GM20431 (cell line): ENCODE results near the gene PCDHA7.
"Not testable (repeated sequence)": the region's sequence is repeated elsewhere in the genome, so short reads cannot be mapped to it uniquely, and the experiment has no call there.

Source experiments
- in situ Hi-C: fragments of 300-500 bp; cut with MseI, MboI; formaldehyde crosslinking; loops from one replicate; pipeline ENCODE4 v1.15.0; 2020; ENCODE audit warnings: low sequenced_read_pairs; ENCODE audit not compliant: unreplicated experiment

Gene PCDHA7, protein sequence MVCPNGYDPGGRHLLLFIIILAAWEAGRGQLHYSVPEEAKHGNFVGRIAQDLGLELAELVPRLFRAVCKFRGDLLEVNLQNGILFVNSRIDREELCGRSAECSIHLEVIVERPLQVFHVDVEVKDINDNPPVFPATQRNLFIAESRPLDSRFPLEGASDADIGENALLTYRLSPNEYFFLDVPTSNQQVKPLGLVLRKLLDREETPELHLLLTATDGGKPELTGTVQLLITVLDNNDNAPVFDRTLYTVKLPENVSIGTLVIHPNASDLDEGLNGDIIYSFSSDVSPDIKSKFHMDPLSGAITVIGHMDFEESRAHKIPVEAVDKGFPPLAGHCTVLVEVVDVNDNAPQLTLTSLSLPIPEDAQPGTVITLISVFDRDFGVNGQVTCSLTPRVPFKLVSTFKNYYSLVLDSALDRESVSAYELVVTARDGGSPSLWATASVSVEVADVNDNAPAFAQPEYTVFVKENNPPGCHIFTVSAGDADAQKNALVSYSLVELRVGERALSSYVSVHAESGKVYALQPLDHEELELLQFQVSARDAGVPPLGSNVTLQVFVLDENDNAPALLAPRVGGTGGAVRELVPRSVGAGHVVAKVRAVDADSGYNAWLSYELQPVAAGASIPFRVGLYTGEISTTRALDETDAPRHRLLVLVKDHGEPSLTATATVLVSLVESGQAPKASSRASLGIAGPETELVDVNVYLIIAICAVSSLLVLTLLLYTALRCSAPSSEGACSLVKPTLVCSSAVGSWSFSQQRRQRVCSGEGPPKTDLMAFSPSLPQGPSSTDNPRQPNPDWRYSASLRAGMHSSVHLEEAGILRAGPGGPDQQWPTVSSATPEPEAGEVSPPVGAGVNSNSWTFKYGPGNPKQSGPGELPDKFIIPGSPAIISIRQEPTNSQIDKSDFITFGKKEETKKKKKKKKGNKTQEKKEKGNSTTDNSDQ

DNA sequence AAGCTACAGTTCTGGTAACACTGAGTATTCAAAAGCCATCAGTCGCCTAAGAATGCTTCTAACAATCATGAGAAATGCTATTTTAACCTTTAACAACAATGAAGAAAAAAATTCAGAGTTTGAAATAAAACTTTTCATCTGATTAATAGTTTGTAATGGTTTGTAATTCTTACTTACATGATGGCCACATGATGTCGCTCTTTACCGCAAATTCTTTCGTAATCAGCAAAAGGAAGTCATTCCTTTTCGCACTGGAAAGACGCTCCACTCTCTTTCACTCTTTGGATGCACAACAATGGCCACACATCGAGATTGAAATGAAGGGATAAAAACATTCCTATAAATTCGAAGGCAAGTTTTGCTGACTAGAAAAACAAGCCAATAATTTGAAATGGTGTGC, at the start of gene PCDHA7:
Gene PCDHA7 (plus strand): TSS at position 277 of the 400 bp plus-strand sequence. CDS start 115 bp downstream, at position 392.
- in situ Hi-C loops: no loop called here

DNA sequence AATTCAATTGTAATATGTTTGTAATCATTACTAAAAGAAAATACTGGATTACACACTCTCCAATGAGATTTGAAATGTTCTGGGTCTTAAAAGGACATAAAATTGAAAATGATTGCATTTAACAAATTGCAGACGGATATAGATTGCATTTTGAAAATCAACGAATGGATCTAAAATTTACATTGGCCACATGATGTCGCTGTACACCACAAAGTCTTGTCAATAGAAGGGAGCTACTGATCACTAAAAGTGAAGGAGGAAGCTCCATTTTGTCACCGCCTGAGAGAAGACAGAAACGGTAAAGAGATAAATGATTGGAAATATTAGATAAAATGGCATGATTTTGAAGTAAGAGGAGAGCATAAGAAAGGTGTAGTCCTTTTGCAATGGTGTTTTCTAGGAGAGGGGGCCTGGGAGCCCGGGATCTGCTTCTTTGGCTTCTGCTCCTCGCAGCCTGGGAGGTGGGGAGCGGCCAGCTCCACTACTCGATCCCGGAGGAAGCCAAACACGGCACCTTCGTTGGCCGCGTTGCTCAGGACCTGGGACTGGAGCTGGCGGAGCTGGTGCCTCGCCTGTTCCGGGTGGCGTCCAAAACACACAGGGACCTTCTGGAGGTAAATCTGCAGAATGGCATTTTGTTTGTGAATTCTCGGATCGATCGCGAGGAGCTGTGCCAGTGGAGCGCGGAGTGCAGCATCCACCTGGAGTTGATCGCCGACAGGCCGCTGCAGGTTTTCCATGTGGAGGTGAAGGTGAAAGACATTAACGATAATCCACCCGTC, 48.0 kb upstream of the PCDHA7 start, which contains the start of gene PCDHA1:
Gene PCDHA1 (plus strand): TSS at position 236 of the 782 bp plus-strand sequence.
- in situ Hi-C loops: no loop called here

GRCh38 chr5:140787422-140787821, 46.6 kb upstream of the PCDHA7 start:
- in situ Hi-C loops: not testable (repeated sequence)

GRCh38 chr5:140787849-140788504, 46.1 kb upstream of the PCDHA7 start:
- in situ Hi-C loops: not testable (repeated sequence)

GRCh38 chr5:140791089-140791488, 43.0 kb upstream of the PCDHA7 start:
- in situ Hi-C loops: no loop called here

DNA sequence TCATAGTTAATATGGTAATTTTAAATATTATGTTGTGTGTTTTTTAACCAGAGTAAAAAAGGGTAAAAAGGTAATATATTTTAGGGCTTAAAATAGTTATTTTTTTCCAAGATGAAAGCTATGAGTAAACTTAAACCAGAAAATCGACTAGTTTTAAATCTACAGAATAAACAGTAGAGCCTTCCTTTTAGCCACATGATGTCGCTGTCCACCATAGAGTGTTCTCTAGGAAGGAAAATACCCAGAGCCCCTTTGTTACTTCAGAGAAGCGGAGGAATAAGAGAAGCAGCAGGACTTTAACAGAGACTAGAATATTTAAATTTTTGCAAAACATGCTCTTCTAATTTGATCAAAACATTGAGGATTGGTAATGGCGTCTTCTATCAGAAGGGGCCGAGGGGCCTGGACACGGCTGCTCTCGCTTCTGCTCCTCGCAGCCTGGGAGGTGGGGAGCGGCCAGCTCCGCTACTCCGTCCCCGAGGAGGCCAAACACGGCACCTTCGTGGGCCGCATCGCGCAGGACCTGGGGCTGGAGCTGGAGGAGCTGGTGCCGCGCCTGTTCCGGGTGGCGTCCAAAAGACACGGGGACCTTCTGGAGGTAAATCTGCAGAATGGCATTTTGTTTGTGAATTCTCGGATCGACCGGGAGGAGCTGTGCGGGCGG, 39.3 kb upstream of the PCDHA7 start, which contains the start of gene PCDHA2:
Gene PCDHA2 (plus strand): TSS at position 258 of the 664 bp plus-strand sequence.
- in situ Hi-C loops: no loop called here

GRCh38 chr5:140795259-140795641, 38.8 kb upstream of the PCDHA7 start:
- in situ Hi-C loops: no loop called here

- in situ Hi-C loops: not testable (repeated sequence)
Observed at GRCh38 chr5:140796072-140796717, 37.9 kb upstream of the PCDHA7 start.

GRCh38 chr5:140796718-140797095, 37.4 kb upstream of the PCDHA7 start:
- in situ Hi-C loops: no loop called here

- in situ Hi-C loops: no loop called here
Observed at GRCh38 chr5:140800816-140801493, 33.1 kb upstream of the PCDHA7 start, which contains the start of gene PCDHA3. TSS of gene PCDHA3 (plus strand) at chr5:140801057.

GRCh38 chr5:140801494-140801841, 32.6 kb upstream of the PCDHA7 start:
- in situ Hi-C loops: no loop called here

- in situ Hi-C loops: not testable (repeated sequence)
Observed at GRCh38 chr5:140802381-140802780, 31.7 kb upstream of the PCDHA7 start.

GRCh38 chr5:140802781-140803271, 31.2 kb upstream of the PCDHA7 start:
- in situ Hi-C loops: no loop called here

GRCh38 chr5:140806834-140807775, 27.0 kb upstream of the PCDHA7 start, which contains the start of gene PCDHA4:
TSS of gene PCDHA4 (plus strand) at chr5:140807068.
- in situ Hi-C loops: no loop called here

- in situ Hi-C loops: not testable (repeated sequence)
Observed at GRCh38 chr5:140808241-140808888, 25.7 kb upstream of the PCDHA7 start.

- in situ Hi-C loops: no loop called here
Observed at GRCh38 chr5:140808889-140809291, 25.2 kb upstream of the PCDHA7 start.
